Nephron progenitor cell (in vitro differentiated cells): ENCODE data around the gene ZNF654.

ENCODE experiments used
- DNase-seq: peaks from one replicate; pipeline ENCODE4 v3.0.0; 2021
- H3K27ac Mint-ChIP-seq: 2 replicates; pipeline ENCODE4 v1.8.0; 2021; ENCODE audit warnings: mild to moderate bottlenecking, moderate library complexity, mixed read lengths
- H3K27me3 Mint-ChIP-seq: 2 replicates; pipeline ENCODE4 v1.8.0; 2021; ENCODE audit warnings: mild to moderate bottlenecking, low read depth, mixed read lengths; ENCODE audit not compliant: poor library complexity
- H3K36me3 Mint-ChIP-seq: 2 replicates; pipeline ENCODE4 v1.8.0; 2021; ENCODE audit warnings: low read depth, mixed read lengths
- H3K4me1 Mint-ChIP-seq: 2 replicates; pipeline ENCODE4 v1.8.0; 2021; ENCODE audit warnings: mixed read lengths
- H3K4me3 Mint-ChIP-seq: 2 replicates; pipeline ENCODE4 v1.8.0; 2021; ENCODE audit warnings: mild to moderate bottlenecking, moderate library complexity, mixed read lengths
- H3K9me3 Mint-ChIP-seq: 2 replicates; pipeline ENCODE4 v1.8.0; 2021; ENCODE audit warnings: mild to moderate bottlenecking, moderate library complexity, mixed read lengths
- CTCF ChIP-seq: fragments of 200-600 bp; sonication (generic); IDR thresholded peaks from 2 replicates; pipeline ENCODE4 v1.5.0; 2021; ENCODE audit warnings: antibody characterized with exemption

The ZNF654 gene

GRCh38 chr3:88188436-88188835 is 129.4 kb downstream of the ZNF654 start:
- no peak for DNase-seq
- H3K27me3 Mint-ChIP-seq, result no peaks in the 10 kb centered on the region
- no peaks in the 10 kb centered on the region for H3K36me3 Mint-ChIP-seq
- no peak for TF ChIP-seq CTCF
- no peaks in the 10 kb centered on the region for H3K4me1 Mint-ChIP-seq
- no peak overlapping the region for H3K4me3 Mint-ChIP-seq
- H3K27ac Mint-ChIP-seq, result no peak overlapping the region
- peaks cover 47% of the 10 kb centered on the region for H3K9me3 Mint-ChIP-seq

- H3K4me1 Mint-ChIP-seq, result no peaks in the 10 kb centered on the region
- H3K27ac Mint-ChIP-seq, result no peak overlapping the region
- no peaks in the 10 kb centered on the region for H3K27me3 Mint-ChIP-seq
- H3K4me3 Mint-ChIP-seq, result no peak overlapping the region
- H3K36me3 Mint-ChIP-seq, result no peaks in the 10 kb centered on the region
- H3K9me3 Mint-ChIP-seq, result peaks cover 38% of the 10 kb centered on the region
- TF ChIP-seq CTCF, result no peak
- no peak for DNase-seq
Observed at GRCh38 chr3:88189361-88189810, 130.3 kb downstream of the ZNF654 start.

- H3K27me3 Mint-ChIP-seq, result no peaks in the 10 kb centered on the region
- TF ChIP-seq CTCF, result no peak
- no peaks in the 10 kb centered on the region for H3K4me1 Mint-ChIP-seq
- H3K27ac Mint-ChIP-seq, result no peak overlapping the region
- DNase-seq, result no peak
- H3K4me3 Mint-ChIP-seq, result no peak overlapping the region
- peaks cover 13% of the 10 kb centered on the region for H3K9me3 Mint-ChIP-seq
- H3K36me3 Mint-ChIP-seq, result no peaks in the 10 kb centered on the region
Observed at GRCh38 chr3:88191872-88192409, 132.9 kb downstream of the ZNF654 start.

GRCh38 chr3:88192631-88193030 is 133.6 kb downstream of the ZNF654 start:
- Mint-ChIP-seq H3K36me3 (no peaks in the 10 kb centered on the region), H3K4me1 (no peaks in the 10 kb centered on the region), H3K4me3 (no peak overlapping the region)

More at GRCh38 chr3:88192631-88193030, 133.6 kb downstream of the ZNF654 start:
- H3K27me3 Mint-ChIP-seq, result no peaks in the 10 kb centered on the region
- no peak for TF ChIP-seq CTCF
- no peak overlapping the region for H3K27ac Mint-ChIP-seq
- H3K9me3 Mint-ChIP-seq, result peaks cover 8% of the 10 kb centered on the region
- DNase-seq, result no peak
